GM19193 (cell line): Measurements from ENCODE around the gene PDE4C.

Experiments used
- POLR2A ChIP-seq: IDR thresholded peaks from 4 replicates; pipeline ENCODE4 v1.6.1; 2011; ENCODE audit not compliant: insufficient read depth, insufficient read length; ENCODE audit errors: extremely low read depth

PDE4C gene

GRCh38 chr19:18231775-18232174, 5.5 kb upstream of the PDE4C start:
- TF ChIP-seq POLR2A: no peak

GRCh38 chr19:18230941-18231734, 4.9 kb upstream of the PDE4C start:
- no peak for TF ChIP-seq POLR2A

GRCh38 chr19:18229915-18230314, 3.7 kb upstream of the PDE4C start:
- TF ChIP-seq POLR2A: no peak

- TF ChIP-seq POLR2A: no peak
Measured at GRCh38 chr19:18229474-18229873, 3.2 kb upstream of the PDE4C start.

GRCh38 chr19:18227781-18228271, 1.6 kb upstream of the PDE4C start:
- no peak for TF ChIP-seq POLR2A

GRCh38 chr19:18226956-18227780, 930 bp upstream of the PDE4C start:
- TF ChIP-seq POLR2A: no peak

- no peak for TF ChIP-seq POLR2A
Measured at GRCh38 chr19:18225355-18225701, 910 bp downstream of the PDE4C start.

- TF ChIP-seq POLR2A: no peak
Measured at GRCh38 chr19:18224525-18225354, 1.5 kb downstream of the PDE4C start.

DNA sequence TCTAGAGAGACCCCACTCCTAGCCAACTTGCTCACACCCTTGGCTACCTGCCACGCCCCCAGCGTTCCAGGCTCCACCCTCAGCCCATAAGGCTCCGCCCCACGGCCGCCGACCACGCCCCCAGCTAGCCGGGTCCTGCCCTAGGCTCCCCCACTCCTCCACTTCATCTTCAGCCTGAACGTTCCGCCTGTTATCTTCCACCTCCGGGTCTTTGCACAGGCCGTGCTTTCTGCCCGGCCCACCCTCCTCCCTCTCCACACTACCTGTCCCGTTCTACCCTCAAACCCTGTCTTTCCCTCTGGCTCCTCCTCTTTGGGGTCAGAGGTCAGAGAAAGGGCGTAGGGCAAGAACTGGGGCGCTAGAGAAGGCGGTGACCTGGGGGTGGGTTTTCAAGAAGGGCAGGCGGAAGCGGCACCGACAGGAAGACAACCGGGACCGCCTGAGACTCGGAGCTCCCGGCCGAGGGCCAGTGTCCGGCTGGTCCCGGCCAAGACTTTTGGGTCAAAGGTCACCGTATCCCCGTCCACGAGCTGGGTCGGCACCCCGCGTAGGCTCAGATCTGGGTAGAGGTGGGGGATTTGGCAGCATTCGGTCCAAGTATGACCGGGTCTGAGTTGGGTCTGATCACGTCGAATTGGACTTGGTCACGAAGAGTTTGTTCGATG, 2.2 kb downstream of the PDE4C start:
- TF ChIP-seq POLR2A: no peak

DNA sequence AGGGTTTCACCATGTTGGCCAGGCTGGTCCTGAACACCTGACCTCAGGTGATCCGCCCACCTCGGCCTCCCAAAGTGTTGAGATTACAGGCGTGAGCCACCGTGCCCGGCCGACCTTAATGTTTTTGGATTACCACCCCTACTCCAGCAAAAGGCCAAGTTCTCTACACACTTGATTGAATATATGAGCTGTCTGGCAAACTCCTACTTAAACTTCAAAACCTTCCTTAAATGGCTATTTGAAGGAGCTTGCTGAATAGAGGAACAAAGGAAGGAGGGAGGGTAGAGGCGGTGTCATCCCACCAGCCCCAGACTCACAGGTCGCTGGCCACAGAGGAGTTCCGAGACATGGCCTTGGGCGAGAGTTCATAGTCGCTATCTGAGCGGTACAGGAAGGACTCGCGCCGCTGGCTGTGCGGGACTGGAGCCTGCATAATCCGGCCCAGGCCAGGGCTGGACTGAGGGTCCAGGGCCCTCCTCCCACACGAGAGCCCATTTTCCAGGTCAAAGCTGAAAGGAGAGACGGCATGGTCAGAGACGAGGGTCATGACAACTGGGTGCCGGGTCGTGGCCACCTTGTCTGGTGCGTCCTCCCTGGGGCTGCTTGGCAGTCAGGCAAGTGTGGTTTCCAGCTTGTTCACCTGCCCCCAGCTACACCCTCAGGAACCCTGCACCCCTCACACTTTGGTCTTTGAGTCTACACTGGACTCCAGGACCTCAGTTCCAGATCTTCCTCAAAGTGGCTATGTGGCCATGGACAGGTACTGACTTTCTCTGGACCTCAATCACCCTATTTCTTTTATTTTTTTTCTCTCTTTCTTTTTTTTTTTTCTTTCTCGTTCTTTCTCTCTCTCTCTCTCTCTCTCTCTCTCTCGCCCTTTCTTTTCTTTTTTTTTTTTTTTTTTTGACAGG, 4.2 kb downstream of the PDE4C start:
- TF ChIP-seq POLR2A: no peak

DNA sequence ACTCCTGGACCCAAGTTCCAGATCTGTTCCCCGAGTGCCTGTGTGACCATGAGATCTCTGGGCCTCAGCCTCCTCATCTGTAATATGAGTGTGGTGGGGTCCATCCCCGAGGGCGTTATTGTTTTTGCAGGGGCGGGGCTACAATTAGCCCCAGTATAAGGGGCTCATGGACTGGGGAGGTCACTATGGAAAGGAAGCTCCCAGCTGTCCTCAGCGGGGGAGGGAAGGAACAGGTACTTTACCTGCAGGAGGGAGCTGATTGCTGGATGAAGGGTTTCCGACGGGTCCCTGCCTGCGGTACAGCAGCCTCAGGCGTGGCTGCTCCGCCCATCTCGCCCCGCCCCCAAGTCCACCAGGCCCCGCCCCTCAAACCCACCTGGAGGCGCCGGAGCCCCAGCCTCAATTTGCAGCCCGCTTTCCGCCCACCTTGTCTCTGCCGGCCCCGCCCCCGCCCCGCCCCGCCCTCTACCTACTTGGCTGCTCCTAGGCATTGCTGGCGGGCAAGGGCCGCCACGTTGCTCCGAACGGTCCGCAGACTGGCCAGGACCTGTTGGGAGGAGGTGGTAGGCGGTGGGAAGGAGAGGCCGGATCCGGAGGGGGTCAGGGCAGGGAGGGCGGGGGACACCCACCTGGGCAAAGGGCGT, 5.5 kb downstream of the PDE4C start:
- no peak for TF ChIP-seq POLR2A

DNA sequence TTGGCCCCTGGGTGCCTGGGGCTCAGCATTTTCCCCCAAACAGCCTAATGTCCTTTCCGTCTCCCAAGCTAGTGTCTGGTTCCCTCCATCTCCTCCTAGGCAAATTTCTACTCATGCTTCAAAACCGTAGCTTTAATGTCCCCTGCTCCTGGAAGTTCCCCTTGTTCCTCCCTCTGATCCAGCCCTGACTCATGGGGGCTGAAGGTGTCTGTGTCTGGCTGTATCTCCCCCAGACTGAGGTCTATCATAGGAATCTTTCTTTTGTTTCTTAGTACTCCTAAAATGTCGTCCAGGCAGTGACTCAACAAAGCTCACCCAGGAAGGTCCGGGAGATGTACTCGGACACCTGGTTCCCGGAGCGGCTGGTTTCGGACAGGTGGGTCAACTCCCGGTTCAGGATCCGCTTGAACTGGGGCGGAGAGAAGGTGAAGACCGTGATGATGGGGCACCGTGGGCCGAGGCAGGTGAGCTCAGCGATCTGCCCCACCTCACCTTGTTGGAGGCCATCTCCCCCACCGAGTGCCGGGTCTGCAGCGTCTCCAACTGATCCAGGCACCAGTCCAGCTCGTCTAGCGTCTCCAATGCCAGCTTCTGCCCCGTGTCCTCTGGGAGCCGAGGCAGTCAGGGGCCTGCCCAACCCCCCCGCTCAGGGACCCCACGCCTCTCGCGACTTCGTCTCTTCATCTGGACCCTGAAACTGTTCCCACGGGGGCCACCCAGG, 6.2 kb downstream of the PDE4C start:
- TF ChIP-seq POLR2A: no peak

GRCh38 chr19:18218600-18218999, 7.6 kb downstream of the PDE4C start:
- TF ChIP-seq POLR2A: no peak

DNA sequence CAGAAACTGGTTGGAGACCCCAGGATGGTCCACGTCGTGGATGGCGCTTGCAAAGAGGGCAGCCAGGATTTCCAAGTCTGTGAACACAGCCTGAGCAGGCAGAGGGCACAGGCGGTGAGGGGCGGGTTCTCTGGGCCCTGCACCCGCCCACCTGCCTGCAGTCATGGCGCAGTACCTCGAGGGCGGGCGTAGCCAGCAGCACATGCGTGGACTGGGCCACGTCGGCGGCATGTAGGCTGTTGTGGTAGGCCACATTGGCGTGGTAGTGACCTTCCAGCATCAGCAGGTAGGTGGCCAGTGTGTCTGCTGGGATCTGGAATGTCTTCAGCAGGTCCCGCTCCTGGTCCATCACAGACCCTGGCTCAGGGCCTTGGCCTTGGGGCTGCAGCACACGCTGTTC, 8.1 kb downstream of the PDE4C start:
- TF ChIP-seq POLR2A: no peak
